HG03175 (cell line): ENCODE results near the gene DAG1.

Source experiments
- ATAC-seq: cut with Tn5 transposase; IDR thresholded peaks from one replicate; pipeline ENCODE4 v1.9.1; 2021; ENCODE audit warnings: mild to moderate bottlenecking, moderate library complexity; ENCODE audit not compliant: unreplicated experiment

Gene DAG1

GRCh38 chr3:49469936-49470713, at the start of gene DAG1:
Gene DAG1, plus strand, starts transcription at chr3:49470267. Its CDS starts 40,268 bp downstream, at chr3:49510535.
- peak; percentile 85 for ATAC-seq

DNA sequence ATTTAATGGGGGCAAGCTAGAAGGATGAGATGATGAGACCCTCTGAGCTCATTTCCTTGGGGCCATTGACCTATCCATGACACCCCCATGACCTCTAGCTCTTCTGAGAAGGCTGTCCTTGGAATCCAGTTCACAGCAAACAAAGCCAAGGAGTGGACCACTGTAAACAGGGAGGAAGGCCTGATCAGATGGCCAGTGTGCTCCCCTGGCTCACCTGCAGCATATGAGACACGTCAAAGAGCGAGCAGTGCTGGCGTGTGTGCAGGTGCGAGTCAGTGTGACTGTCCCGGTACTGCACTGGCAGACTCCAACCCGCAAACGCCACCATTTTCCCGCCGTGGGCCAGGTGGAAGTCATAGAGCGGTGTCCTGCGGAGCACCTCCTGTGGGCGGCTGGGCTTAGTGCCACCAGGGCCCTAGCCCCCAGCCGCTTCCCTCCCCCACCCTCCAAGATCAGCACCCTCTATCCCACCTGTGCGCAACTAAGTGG, 48.1 kb upstream of the DAG1 start:
- ATAC-seq, result no peak

DNA sequence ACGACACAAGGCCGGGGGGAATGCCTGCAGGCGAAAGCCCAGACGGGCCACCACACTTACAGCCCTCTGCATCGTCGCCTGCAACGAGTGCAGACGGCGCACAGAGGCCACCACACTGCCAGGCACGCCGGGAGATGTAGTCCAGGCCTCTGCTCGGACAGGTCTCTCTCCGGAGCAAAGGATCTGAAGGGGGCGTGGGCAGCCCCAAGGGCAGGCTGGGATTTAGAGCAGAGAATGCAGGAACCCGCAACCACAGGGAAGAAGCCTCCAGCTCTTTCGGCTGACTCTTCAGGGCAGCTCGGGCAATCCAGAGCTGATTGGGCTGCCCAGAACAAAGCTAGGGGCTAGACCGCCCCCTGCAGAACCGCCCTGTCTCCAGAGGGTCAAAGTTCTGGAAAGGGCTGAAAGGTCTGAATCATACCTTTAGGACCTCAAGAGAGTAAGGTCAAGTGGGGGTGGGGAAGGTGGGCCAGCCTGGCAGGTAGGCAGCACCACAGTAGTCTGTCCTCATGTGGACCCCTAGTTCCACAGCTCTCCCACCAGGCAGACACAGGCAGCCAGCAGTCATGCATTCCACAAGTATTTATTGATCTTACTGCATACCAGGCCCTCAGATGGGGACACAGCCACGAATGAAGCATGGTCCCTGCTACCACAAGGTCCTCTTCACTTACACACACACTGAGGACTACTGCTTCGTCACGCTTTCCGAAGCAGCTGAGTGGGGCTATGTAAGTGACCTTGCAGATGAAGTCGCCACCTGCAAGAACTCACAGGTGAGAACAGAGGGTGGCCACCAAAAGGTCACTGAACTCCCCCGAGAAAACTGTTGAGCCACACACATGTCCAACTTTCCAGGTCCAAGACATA, 47.5 kb upstream of the DAG1 start, which contains the start of gene AMT:
AMT (minus strand) TSS at position 95 of the 870 bp plus-strand sequence; CDS start at position 72, 23 bp downstream.
- no peak for ATAC-seq

DNA sequence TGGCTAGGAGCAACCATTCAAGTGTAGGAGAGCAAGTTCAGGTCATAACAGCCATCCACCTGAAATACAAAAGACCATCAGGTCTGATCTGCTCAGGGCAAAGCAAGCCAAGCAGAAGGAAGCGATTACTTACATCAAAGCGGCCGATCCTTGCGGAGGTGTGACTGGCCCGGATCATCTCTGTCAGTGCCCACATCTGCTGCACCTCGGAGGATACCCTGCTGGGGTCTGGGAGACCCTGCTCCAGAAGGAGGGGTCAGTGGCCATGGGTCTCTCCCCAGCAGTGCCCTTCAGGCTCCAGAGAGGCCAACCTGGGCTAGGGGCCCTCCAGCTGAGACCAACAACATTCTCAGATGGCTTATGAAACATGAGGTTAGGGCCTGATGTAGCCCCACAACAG, 45.3 kb upstream of the DAG1 start:
- ATAC-seq, result no peak

GRCh38 chr3:49427586-49427985, 42.5 kb upstream of the DAG1 start:
- no peak for ATAC-seq

DNA sequence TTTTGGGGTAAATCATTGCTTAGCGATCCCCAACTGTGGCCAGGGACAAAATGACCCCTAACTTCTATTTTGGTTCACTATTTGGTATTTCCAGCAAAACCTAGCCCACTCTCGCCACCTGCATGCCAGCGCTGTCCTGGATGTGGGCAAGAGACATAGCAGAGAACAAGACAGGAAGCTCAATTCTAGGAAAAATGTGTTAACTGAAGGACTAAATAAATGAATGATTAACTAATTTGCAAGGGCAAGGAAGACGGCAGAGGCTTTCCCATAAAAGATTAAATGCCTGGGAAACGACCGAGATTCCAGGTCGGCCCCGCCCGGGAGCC, 41.4 kb upstream of the DAG1 start:
- peak; percentile 4 for ATAC-seq

DNA sequence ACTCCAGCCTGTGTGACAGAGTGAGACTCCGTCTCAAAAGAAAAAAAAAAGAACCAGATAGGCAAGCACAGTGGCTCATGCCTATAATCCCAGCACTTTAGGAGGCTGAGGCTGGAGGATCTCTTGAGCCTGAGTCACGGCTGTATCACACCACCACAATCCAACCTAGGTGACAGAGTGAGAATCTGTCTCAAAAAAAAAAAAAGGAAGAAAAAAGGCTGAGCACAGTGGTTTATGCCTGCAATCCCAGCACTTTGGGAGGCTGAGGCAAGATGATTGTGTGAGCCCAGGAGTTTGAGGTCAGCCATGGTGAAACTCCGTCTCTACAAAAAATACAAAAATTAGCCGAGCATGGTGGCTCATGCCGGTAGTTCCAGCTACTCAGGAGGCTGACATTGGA, 35.3 kb upstream of the DAG1 start:
- ATAC-seq, result no peak

DNA sequence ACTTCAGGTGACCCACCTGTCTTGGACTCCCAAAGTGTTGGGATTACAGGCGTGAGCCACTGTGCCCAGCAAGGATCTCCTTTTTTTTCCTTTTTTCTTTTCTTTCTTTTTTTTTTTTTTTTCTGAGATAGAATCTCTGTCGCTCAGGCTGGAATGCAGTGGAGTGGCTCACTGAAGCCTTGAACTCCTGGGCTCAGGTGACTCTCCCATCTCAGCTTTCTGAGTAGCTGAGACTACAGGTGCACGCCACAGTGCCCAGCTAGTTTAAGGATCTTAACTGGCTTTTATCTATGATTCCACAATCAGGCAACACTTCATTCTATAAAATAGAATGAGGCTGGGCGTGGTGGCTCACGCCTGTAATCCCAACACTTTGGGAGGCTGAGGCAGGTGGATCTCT, 24.7 kb upstream of the DAG1 start:
- no peak for ATAC-seq

DNA sequence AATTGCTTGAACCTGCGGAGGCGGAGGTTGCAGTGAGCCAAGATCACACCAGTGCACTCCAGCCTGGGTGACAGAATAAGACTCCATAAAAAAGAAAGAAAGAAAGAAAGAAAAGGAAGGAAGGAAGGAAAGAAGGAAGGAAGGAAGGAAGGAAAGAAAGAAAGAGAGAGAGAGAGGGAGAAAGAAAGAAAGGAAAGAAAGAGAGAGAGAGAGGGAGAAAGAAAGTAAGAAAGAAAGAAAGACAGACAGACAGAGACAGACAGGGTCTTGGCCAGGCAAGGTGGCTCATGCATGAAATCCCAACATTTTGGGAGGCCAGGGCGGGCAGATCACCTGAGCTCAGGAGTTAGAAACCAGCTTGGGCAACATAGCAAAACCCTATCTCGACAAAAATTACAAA, 16.4 kb upstream of the DAG1 start:
- ATAC-seq, result no peak

GRCh38 chr3:49454458-49454857, 15.6 kb upstream of the DAG1 start:
- no peak for ATAC-seq

- ATAC-seq, result no peak
These were observed 15.0 kb upstream of the DAG1 start for GRCh38 chr3:49454898-49455681.

DNA sequence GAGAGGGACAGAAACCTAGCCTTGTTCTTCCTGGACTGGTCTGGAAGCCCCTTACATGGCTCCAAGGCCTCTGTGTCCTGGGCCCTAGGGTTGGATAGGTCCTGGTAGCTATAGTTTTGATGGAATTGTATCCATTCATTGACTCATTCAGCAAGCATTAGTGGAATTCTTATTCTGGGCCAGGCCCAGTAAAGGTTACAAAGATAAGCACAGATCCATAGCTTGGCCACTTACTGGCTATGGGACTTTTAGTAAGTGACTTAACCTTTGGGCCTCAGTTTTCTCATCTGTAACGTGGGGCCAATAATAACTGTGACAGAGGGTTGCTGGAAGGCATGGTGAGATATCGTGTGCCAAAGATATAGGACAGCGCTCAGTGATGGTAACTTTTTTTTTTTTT, 13.6 kb upstream of the DAG1 start:
- ATAC-seq, result no peak

DNA sequence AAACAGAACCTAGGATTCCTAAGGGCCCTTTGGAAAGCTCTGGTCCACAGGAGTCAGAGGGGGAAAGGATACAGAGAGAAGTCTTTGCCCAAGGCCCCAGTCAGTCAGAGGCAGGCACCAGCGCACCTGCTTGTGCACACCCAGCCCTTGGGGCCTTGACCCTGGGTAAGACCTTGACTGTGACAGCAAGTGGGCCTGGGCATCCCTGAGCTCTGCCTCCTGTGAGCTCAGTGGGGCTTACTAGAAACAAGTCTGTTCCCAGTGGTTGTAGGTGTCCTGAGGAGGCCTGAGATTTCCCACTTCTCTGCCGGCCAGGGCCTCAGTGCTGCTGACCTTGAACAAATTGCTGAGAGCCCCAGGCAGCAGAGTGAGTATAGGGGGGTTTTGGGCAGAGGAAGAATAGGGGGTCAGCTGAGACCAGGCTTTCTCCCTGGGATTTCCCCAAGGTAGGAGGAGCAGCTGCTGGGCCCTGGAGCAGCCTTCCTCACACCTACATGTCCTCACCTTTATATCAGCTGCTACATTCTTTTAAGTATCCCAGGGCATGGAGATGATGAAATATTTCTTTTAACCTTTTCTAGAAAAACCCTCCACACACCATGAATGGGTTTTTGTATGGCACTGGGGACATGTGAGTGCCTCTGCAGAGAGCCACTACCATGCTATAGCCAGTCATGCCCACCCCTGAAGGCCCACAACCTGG, 9.7 kb upstream of the DAG1 start:
- ATAC-seq, result no peak

DNA sequence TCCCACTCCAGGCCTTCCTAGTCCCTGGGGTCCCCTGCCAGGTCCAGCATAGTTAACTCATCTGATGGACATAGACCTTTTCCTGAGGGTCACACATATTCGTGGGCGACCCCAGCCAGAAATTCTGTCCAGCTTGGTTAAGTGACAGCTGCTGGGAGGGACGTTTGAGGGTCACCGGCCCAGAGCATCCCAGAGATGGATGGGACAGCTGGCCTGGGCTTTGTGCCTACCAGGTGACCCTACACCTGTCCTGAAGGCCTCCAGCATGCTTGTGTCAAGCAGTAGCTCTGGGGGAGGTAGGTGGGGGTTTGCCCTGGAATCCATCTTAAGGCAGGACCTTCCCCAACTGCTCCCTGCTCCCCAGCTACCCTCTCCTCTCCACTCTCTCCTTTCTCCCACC, 9.1 kb upstream of the DAG1 start:
- no peak for ATAC-seq

DNA sequence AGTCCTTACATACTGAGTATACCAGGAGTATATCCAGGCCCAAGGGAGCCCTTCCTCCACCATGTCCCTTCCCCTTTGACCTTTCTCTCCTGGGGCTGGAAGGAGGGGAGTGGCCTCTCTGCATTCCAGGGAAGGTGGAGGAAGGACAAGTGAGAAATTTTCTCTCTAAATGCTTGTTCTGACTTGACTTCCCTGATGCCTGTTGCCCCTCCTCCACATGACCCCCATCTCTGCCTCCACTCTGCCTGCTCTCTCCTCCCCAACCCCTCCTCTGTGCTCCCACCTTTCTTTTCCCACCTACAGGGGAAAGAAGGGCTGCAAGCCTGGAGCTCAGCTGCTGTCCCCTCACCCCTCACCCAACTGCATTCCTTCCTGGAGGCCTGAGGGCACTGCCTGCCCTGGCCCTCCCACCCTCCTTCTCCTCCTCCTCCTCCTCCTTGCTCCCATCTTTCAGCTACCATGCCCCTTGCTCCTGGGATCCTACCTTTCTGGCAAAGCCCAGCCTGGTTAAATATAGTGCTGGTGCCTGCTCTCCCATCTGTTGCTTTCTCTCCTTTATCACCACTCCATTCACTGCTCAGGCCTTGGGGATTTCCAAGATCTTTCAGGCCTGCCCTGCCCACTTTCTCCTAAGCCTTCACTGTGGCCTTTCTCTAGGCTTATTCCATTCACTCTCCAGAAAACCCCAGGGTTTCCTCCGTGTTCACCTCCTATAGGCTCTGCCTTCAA, 8.5 kb upstream of the DAG1 start:
- ATAC-seq, result no peak

GRCh38 chr3:49462222-49462621, 7.8 kb upstream of the DAG1 start:
- ATAC-seq, result no peak

- ATAC-seq, result no peak
These were observed 4.6 kb upstream of the DAG1 start for GRCh38 chr3:49465270-49466034.

GRCh38 chr3:49466085-49466484, 4.0 kb upstream of the DAG1 start:
- no peak for ATAC-seq
